GM12878 (cell line): ENCODE data around the gene COL1A1. TPM values are rescaled to one million over a fixed set of nuclear protein-coding genes. Genes with fewer than 3 reads are reported as not detected.

Experiments
- ATAC-seq: fragments of 200-7000 bp; cut with Tn5 transposase; 3 replicates; pipeline ENCODE4 v1.9.1; 2020; ENCODE audit warnings: mild to moderate bottlenecking, moderate library complexity
- BruUV-seq: library from RNA; stranded (reverse); fragments of 400-500 nt; replicated peaks from 2 replicates; lab custom pipeline; 2021; lab: Mats Ljungman, UMichigan
- CTCF ChIA-PET: fragments of 300-600 bp; sonication (Branson Sonifier 250); formaldehyde crosslinking; extraction: SDS; loops from one replicate; lab custom pipeline; 2021; ENCODE audit warnings: inconsistent platforms; lab: Yijun Ruan, JAX
- POLR2A ChIA-PET: fragments of 350-600 bp; formaldehyde crosslinking; extraction: SDS; loops from one replicate; lab custom pipeline; 2021; ENCODE audit warnings: inconsistent platforms; lab: Charles Lee
- RAD21 ChIA-PET: fragments of 300-600 bp; sonication (Branson Sonifier 250); formaldehyde crosslinking; loops from one replicate; lab custom pipeline; 2023; ENCODE audit warnings: antibody characterized with exemption; ENCODE audit not compliant: unreplicated experiment; lab: Charles Lee
- SMC1A ChIA-PET: fragments of 300-600 bp; sonication (Branson Sonifier 250); formaldehyde crosslinking; loops from one replicate; lab custom pipeline; 2023; ENCODE audit not compliant: unreplicated experiment, uncharacterized antibody; lab: Charles Lee
- DNase-seq: peaks from one replicate; pipeline ENCODE4 v3.0.0-alpha.2; 2011; ENCODE audit warnings: low read depth, low spot score
- FAIRE-seq: peaks from 3 replicates; lab custom pipeline; 2011; peaks lifted over from hg19 to GRCh38; lab: Jason Lieb, UNC
- H2AFZ ChIP-seq: 2 replicates; pipeline ENCODE4 v1.6.0; 2011; ENCODE audit warnings: low read depth, low read length, control low read depth; ENCODE audit not compliant: control insufficient read depth
- H3K27ac ChIP-seq: 2 replicates; pipeline ENCODE4 v1.5.1; 2011; ENCODE audit warnings: control low read depth; ENCODE audit not compliant: control insufficient read depth, insufficient read depth
- H3K27me3 ChIP-seq, 2 experiments: replicated peaks in 1 of 2; 2 replicates each; pipeline versions ENCODE4 v1.6.0 to v1.6.1; 2011; ENCODE audit warnings: low read length in 1 of 2; ENCODE audit not compliant: control insufficient read depth in 2 of 2, insufficient read depth in 2 of 2
- H3K36me3 ChIP-seq, 2 experiments: 2 replicates each; pipeline ENCODE4 v1.5.1; 2011; ENCODE audit warnings: low read length in 1 of 2; ENCODE audit not compliant: control insufficient read depth in 2 of 2, insufficient read depth in 2 of 2
- H3K4me1 ChIP-seq: 2 replicates; pipeline ENCODE4 v1.6.1; 2011; ENCODE audit warnings: mild to moderate bottlenecking, low read length, moderate library complexity, mixed read lengths; ENCODE audit not compliant: control insufficient read depth, insufficient read depth
- H3K4me2 ChIP-seq: 2 replicates; pipeline ENCODE4 v1.6.0; 2011; ENCODE audit warnings: control low read depth; ENCODE audit not compliant: control insufficient read depth, insufficient read depth
- H3K4me3 ChIP-seq: fragments of 200-600 bp; sonication (generic); 2 replicates; pipeline ENCODE4 v1.5.1; 2016
- H3K79me2 ChIP-seq: 2 replicates; pipeline ENCODE4 v1.6.0; 2011; ENCODE audit warnings: low read length; ENCODE audit not compliant: control insufficient read depth, insufficient read depth
- H3K9ac ChIP-seq: 2 replicates; pipeline ENCODE4 v1.8.0; 2011; ENCODE audit warnings: low read length, control low read depth, mixed read lengths; ENCODE audit not compliant: control insufficient read depth, insufficient read depth
- H3K9me3 ChIP-seq: replicated peaks from 3 replicates; pipeline ENCODE4 v1.5.1; 2011; ENCODE audit warnings: mild to moderate bottlenecking, low read length; ENCODE audit not compliant: control insufficient read depth, insufficient read depth
- H4K20me1 ChIP-seq: 2 replicates; pipeline ENCODE4 v1.6.0; 2011; ENCODE audit not compliant: control insufficient read depth, insufficient read depth
- ETV6 ChIP-seq, 2 experiments: fragments of 450-650 bp in 1 of 2; IDR thresholded peaks in 1 of 2; conservative IDR thresholded peaks in 1 of 2; 2 replicates each; pipeline ENCODE4 v1.6.1; 2014; ENCODE audit warnings: antibody characterized with exemption in 1 of 2, borderline replicate concordance in 1 of 2, low read depth in 1 of 2, mild to moderate bottlenecking in 1 of 2, moderate library complexity in 1 of 2
- MEF2B ChIP-seq: fragments of 450-650 bp; IDR thresholded peaks from 2 replicates; pipeline ENCODE4 v1.6.1; 2018; ENCODE audit warnings: mild to moderate bottlenecking, moderate library complexity; ENCODE audit not compliant: partially characterized antibody, poor library complexity, severe bottlenecking
- NFYA ChIP-seq: IDR thresholded peaks from 2 replicates; pipeline ENCODE4 v1.6.1; 2011; ENCODE audit warnings: low read depth, mild to moderate bottlenecking, low read length, improper control_type of control experiment, borderline replicate concordance
- PML ChIP-seq: IDR thresholded peaks from 2 replicates; pipeline ENCODE4 v1.6.1; 2012; ENCODE audit warnings: low read length, inconsistent platforms
- POLR2AphosphoS5 ChIP-seq: IDR thresholded peaks from 2 replicates; pipeline ENCODE4 v1.6.1; 2011; ENCODE audit warnings: mild to moderate bottlenecking, low read length, inconsistent platforms
- RELA ChIP-seq: fragments of 450-650 bp; IDR thresholded peaks from 2 replicates; pipeline ENCODE4 v1.8.0; 2014; ENCODE audit warnings: borderline replicate concordance; ENCODE audit not compliant: partially characterized antibody
- RUNX3 ChIP-seq: IDR thresholded peaks from 2 replicates; pipeline ENCODE4 v1.6.1; 2012; ENCODE audit warnings: low read length, inconsistent platforms
- SUPT20H ChIP-seq: IDR thresholded peaks from 2 replicates; pipeline ENCODE4 v1.6.1; 2011; ENCODE audit warnings: low read depth, mild to moderate bottlenecking, low read length, moderate library complexity, borderline replicate concordance; ENCODE audit not compliant: control insufficient read depth
- WGBS: methylation state at CpG from one replicate; pipeline ENCODE4 v1.1.6; 2016; ENCODE audit warnings: low lambda C conversion rate; ENCODE audit not compliant: insufficient replicate concordance, insufficient coverage; ENCODE audit errors: missing lambda C conversion rate; 5-methylcytosine and 5-hydroxymethylcytosine counted together
- in situ Hi-C: fragments of 300-500 bp; cut with MboI; formaldehyde crosslinking; loops from 9 replicates; pipeline ENCODE4 v1.14.3; 2018; ENCODE audit warnings: mixed read lengths
- intact Hi-C: fragments of 100-400 bp; cut with micrococcal nuclease; formaldehyde crosslinking; loops from one replicate; pipeline ENCODE4 v1.14.2; 2022; ENCODE audit not compliant: unreplicated experiment
- polyA plus RNA-seq, 11 experiments: library from polyadenylated mRNA; depleted of rRNA in 4 of 11; unstranded in 6 of 11; stranded (reverse) in 5 of 11; fragments of >200 nt; fragmentation: Nextera tagmentation in 4 of 11; fragmentation: Illumina TruSeq in 1 of 11; extraction: Ambion mirVana in 4 of 11; extraction: Trizol in 1 of 11; gene quantifications; 1 replicate in 1 of 11; 2 replicates in 10 of 11; pipeline versions ENCODE4 v1.2.1 to v1.2.3, GENCODE V29; 2011 to 2016; ENCODE audit warnings: inconsistent platforms in 2 of 11, missing spikeins in 2 of 11, low read depth in 1 of 11
- total RNA-seq, 4 experiments: library from RNA; depleted of rRNA in 3 of 4; stranded (reverse); fragments of >200 nt in 3 of 4; fragmentation: Illumina TruSeq in 1 of 4; extraction: Trizol in 1 of 4; gene quantifications; 2 replicates each; pipeline versions ENCODE4 v1.2.1 to v1.2.3, GENCODE V29; 2013 to 2021
- TF ChIP-seq, protein P1 (sequence below): fragments of 450-650 bp; IDR thresholded peaks from 2 replicates; pipeline ENCODE4 v1.6.1; 2017; ENCODE audit warnings: antibody characterized with exemption, mild to moderate bottlenecking, moderate library complexity
- TF ChIP-seq, protein P2 (sequence below): IDR thresholded peaks from 2 replicates; pipeline ENCODE4 v1.6.1; 2011; ENCODE audit warnings: mild to moderate bottlenecking, low read depth, low read length, moderate library complexity; ENCODE audit not compliant: insufficient replicate concordance
- TF ChIP-seq, protein P3 (sequence below): fragments of 450-650 bp; IDR thresholded peaks from 2 replicates; pipeline ENCODE4 v1.6.1; 2014; ENCODE audit warnings: mild to moderate bottlenecking

The COL1A1 gene
- total and polyA plus RNA-seq, 10 of the 15 experiments (the other 5 are each of a cell fraction or from before 2014, with no cell fraction given): 0.18 to 7.7 (median 2.3) TPM

DNA sequence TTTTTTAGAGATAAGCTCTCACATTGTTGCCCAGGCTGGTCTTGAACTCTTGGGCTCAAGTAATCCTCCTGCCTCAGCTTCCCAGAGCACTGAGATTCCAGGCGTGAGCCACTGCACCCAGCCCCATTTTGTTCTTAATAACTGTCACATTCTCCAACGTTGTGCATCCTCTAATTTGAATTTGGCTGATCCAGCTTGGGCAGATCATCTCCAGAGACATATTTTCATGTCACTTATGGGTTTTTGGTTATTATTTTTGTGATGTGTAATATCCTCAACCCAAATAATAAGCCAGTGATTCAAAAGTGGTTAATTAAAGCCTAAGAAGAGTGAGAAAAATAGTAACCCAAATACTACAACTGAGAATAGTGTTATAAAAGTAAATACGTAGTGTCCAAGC, 16.2 kb upstream of the COL1A1 start:
- ChIA-PET POLR2A (interaction anchor here (0.6 to 0.9 kb wide), 2 partner anchors 11 to 74 kb away, joined by 3 read pairs; no protein-coding TSS in a partner anchor), RAD21 (interaction anchor here (3.1 kb wide), 1 partner anchor 17 kb away, joined by 11 read pairs; the partner anchor contains the start of gene COL1A1), SMC1A (interaction anchor here (3.6 kb wide), 1 partner anchor 16 kb away, joined by 21 read pairs; the partner anchor contains the start of gene COL1A1), CTCF (interaction anchor here (0.6 to 6.8 kb wide), 11 partner anchors 10 to 840 kb away, joined by 3 to 85 read pairs (median 3); partner anchors contain the start of genes COL1A1 and TMEM92)
- in situ Hi-C loops (no loop called here), intact Hi-C loops (no loop called here)
- Histone ChIP-seq H2AFZ (no peak overlapping the region), H3K4me1 (peaks cover 21% of the 10 kb centered on the region), H3K4me3 (no peak overlapping the region), H3K9ac (no peak overlapping the region), H3K27ac (no peak overlapping the region), H3K9me3 (no peaks in the 10 kb centered on the region), H3K36me3 (no peaks in the 10 kb centered on the region), H3K4me2 (no peak overlapping the region), H3K79me2 (no peaks in the 10 kb centered on the region), H3K27me3 (no peaks in the 10 kb centered on the region), H4K20me1 (no peaks in the 10 kb centered on the region)
- BruUV-seq: no TSS peak
- WGBS: 25% methylated on average over 3 of the region's 3 CpGs
- FAIRE-seq: no peak
- DNase-seq: no peak
- no peak for ATAC-seq
- TF ChIP-seq, protein P1, sequence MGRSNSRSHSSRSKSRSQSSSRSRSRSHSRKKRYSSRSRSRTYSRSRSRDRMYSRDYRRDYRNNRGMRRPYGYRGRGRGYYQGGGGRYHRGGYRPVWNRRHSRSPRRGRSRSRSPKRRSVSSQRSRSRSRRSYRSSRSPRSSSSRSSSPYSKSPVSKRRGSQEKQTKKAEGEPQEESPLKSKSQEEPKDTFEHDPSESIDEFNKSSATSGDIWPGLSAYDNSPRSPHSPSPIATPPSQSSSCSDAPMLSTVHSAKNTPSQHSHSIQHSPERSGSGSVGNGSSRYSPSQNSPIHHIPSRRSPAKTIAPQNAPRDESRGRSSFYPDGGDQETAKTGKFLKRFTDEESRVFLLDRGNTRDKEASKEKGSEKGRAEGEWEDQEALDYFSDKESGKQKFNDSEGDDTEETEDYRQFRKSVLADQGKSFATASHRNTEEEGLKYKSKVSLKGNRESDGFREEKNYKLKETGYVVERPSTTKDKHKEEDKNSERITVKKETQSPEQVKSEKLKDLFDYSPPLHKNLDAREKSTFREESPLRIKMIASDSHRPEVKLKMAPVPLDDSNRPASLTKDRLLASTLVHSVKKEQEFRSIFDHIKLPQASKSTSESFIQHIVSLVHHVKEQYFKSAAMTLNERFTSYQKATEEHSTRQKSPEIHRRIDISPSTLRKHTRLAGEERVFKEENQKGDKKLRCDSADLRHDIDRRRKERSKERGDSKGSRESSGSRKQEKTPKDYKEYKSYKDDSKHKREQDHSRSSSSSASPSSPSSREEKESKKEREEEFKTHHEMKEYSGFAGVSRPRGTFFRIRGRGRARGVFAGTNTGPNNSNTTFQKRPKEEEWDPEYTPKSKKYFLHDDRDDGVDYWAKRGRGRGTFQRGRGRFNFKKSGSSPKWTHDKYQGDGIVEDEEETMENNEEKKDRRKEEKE: no peak
- TF ChIP-seq ETV6 (conservative IDR thresholded peaks at IDR 0.05 in 1 of 2, IDR thresholded peaks at IDR 0.05 in 1 of 2; ENCODE audit: borderline replicate concordance in 1 of 2, low read depth in 1 of 2) (no peak), NFYA (no peak), RELA (no peak), POLR2AphosphoS5 (no peak), MEF2B (no peak), RUNX3 (no peak), PML (no peak), SUPT20H (no peak)
- TF ChIP-seq, protein P2, sequence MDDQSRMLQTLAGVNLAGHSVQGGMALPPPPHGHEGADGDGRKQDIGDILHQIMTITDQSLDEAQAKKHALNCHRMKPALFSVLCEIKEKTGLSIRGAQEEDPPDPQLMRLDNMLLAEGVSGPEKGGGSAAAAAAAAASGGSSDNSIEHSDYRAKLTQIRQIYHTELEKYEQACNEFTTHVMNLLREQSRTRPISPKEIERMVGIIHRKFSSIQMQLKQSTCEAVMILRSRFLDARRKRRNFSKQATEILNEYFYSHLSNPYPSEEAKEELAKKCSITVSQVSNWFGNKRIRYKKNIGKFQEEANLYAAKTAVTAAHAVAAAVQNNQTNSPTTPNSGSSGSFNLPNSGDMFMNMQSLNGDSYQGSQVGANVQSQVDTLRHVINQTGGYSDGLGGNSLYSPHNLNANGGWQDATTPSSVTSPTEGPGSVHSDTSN: no peak
- TF ChIP-seq, protein P3, sequence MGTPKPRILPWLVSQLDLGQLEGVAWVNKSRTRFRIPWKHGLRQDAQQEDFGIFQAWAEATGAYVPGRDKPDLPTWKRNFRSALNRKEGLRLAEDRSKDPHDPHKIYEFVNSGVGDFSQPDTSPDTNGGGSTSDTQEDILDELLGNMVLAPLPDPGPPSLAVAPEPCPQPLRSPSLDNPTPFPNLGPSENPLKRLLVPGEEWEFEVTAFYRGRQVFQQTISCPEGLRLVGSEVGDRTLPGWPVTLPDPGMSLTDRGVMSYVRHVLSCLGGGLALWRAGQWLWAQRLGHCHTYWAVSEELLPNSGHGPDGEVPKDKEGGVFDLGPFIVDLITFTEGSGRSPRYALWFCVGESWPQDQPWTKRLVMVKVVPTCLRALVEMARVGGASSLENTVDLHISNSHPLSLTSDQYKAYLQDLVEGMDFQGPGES: no peak
